Gastroesophageal sphincter (tissue), 4 donors: ENCODE data around the gene SMARCA4. TPM values are rescaled to one million over a fixed set of nuclear protein-coding genes. Genes with fewer than 3 reads are reported as not detected.

ENCODE experiments used
- ATAC-seq: fragments of 150-250 bp; one replicate; pipeline ENCODE4 v1.9.1; 2016; ENCODE audit warnings: mild to moderate bottlenecking, moderate library complexity
- H3K27ac ChIP-seq, 4 donors: fragments of 200-600 bp; sonication (generic) in 3 of 4; 1 replicate in 3 of 4; 2 replicates in 1 of 4; pipeline ENCODE4 v1.5.1; 2016 to 2019
- H3K27me3 ChIP-seq: fragments of 200-600 bp; sonication (generic); one replicate; pipeline ENCODE4 v1.5.1; 2019
- H3K36me3 ChIP-seq, 2 donors: fragments of 200-600 bp; sonication (generic); one replicate each; pipeline ENCODE4 v1.5.1; 2019; ENCODE audit warnings: control low read depth in 1 of 2
- H3K4me1 ChIP-seq, 3 donors: fragments of 200-600 bp; sonication (generic); 1 replicate in 2 of 3; 2 replicates in 1 of 3; pipeline ENCODE4 v1.5.1; 2016 to 2019; ENCODE audit warnings: control low read depth in 2 of 3
- H3K4me3 ChIP-seq, 2 donors: fragments of 200-600 bp; sonication (generic); one replicate each; pipeline ENCODE4 v1.5.1; 2019; ENCODE audit warnings: mild to moderate bottlenecking in 1 of 2, moderate library complexity in 1 of 2
- H3K9me3 ChIP-seq, 3 donors: fragments of 200-600 bp; sonication (generic); one replicate each; pipeline ENCODE4 v1.5.1; 2017 to 2019; ENCODE audit warnings: control low read depth in 2 of 3
- CTCF ChIP-seq, 4 experiments: fragments of 200-600 bp in 2 of 4; fragments of 450-650 bp in 2 of 4; sonication (generic) in 1 of 4; IDR thresholded peaks; one replicate each; pipeline ENCODE4 v1.5.1; 2017 to 2019; ENCODE audit warnings: antibody characterized with exemption in 4 of 4, mild to moderate bottlenecking in 2 of 4, moderate library complexity in 2 of 4
- EP300 ChIP-seq: sonication (generic); formaldehyde crosslinking; IDR thresholded peaks from one replicate; pipeline ENCODE4 v1.6.1; 2017; ENCODE audit warnings: antibody characterized with exemption, mild to moderate bottlenecking
- POLR2A ChIP-seq, 2 donors: fragments of 450-650 bp; IDR thresholded peaks; one replicate each; pipeline ENCODE4 v1.6.1; 2017; ENCODE audit warnings: antibody characterized with exemption in 2 of 2, mild to moderate bottlenecking in 2 of 2, moderate library complexity in 1 of 2
- POLR2AphosphoS5 ChIP-seq: sonication (generic); formaldehyde crosslinking; IDR thresholded peaks from one replicate; pipeline ENCODE4 v1.6.1; 2017; ENCODE audit warnings: antibody characterized with exemption
- WGBS, 2 donors: methylation state at CpG; one replicate each; pipeline ENCODE4 v1.1.5; 2018; ENCODE audit warnings: low coverage in 1 of 2; 5-methylcytosine and 5-hydroxymethylcytosine counted together
- total RNA-seq, 4 donors: library from RNA; depleted of rRNA; stranded (reverse); fragments of >200 nt; gene quantifications; one replicate each; pipeline ENCODE4 v1.1.0, GENCODE V29; 2016

Gene SMARCA4
- total RNA-seq, 4 donors from 2014 or later: 37.8 to 77.9 (median 51.1) TPM

DNA sequence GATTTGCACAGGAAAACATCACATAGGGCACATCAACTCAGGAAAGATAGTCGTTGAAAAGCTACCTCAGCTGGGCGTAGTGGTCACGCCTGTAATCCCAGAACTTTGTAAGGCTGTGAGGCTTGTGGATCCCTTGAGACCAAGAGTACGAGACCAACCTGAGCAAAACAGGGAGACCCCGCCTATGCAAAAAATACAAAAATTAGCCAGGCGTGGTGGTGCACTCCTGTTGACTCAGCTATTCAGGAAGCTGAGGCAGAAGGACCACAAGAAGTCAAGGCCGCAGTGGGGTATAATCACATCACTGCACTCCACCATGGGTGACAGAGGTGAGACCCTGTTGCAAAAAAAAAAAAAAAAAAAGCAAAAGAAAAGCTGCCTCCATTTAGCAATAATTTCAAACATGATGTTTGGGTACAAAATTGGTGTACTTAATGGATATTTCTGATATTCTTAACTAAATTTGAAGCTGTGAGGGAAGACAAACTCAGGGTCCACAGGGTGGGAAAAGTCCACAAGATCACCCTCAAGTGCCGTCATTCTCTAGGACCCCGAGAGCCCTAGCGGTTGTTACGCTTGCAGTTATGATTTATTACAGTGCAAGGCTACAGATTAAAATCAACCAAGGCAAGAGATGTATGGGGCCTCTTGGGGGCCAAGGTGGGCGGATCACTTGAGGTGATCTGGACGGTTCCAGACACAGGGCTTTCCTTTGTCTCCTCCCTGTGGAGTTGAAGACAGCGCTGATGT is 86.0 kb downstream of the SMARCA4 start:
- H3K36me3 ChIP-seq: peaks cover 0 to 72% of the 10 kb centered on the region in 2 donors
- no peak for ATAC-seq

DNA sequence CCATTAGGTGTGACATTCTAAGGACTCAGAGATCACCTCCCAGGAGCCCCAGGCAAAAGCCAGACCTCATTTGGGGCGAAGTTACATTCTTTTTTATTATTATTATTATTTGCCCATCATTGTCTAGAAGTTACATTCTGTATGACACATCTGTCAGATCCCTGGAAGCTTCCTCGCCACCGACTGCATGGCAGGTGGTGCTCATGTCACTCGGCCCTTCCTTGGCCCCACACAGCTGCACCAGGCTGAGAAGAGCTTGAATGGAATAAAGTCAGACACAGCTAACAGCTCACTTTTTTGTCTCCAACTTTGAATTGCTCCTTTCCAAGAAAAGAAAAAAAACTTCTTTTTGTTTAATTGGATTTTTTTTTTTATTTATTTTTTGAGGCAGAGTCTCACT is 87.0 kb downstream of the SMARCA4 start:
- TF ChIP-seq CTCF (IDR thresholded peaks at IDR 0.05) (no peak), POLR2AphosphoS5 (no peak), EP300 (no peak), POLR2A (IDR thresholded peaks at IDR 0.05) (no peak)
- Histone ChIP-seq H3K27me3 (no peaks in the 10 kb centered on the region), H3K9me3 (no peaks in the 10 kb centered on the region), H3K36me3 (peaks cover 0 to 70% of the 10 kb centered on the region in 2 donors), H3K27ac (no peak overlapping the region), H3K4me1 (no peaks in the 10 kb centered on the region), H3K4me3 (no peak overlapping the region)
- WGBS, 2 donors: 92 to 100% methylated on average over 3 to 4 of the region's 4 CpGs
- no peak for ATAC-seq

More for the DNA sequence above, 86.0 kb downstream of the SMARCA4 start:
- Histone ChIP-seq H3K4me3 (no peak overlapping the region), H3K9me3 (no peaks in the 10 kb centered on the region), H3K27me3 (no peaks in the 10 kb centered on the region), H3K27ac (no peak overlapping the region), H3K4me1 (no peaks in the 10 kb centered on the region)
- TF ChIP-seq POLR2AphosphoS5 (no peak), CTCF (IDR thresholded peaks at IDR 0.05) (no peak)
- WGBS, 2 donors: 92 to 95% methylated on average over 6 to 13 of the region's 14 CpGs

GRCh38 chr19:11050323-11051114 is 89.7 kb downstream of the SMARCA4 start:
- H3K4me1 ChIP-seq: no peaks in the 10 kb centered on the region
- TF ChIP-seq POLR2A (IDR thresholded peaks at IDR 0.05) (no peak), EP300 (no peak), POLR2AphosphoS5 (no peak), CTCF (IDR thresholded peaks at IDR 0.05) (no peak)
- no peak overlapping the region for H3K27ac ChIP-seq
- H3K36me3 ChIP-seq: peaks cover 0 to 67% of the 10 kb centered on the region in 2 donors
- no peaks in the 10 kb centered on the region for H3K9me3 ChIP-seq
- no peak for ATAC-seq
- H3K4me3 ChIP-seq: no peak overlapping the region
- 77% methylated on average over 2 of the region's 9 CpGs; no CpG with 5 or more reads in 1 of the 2 donors for WGBS, 2 donors
- no peaks in the 10 kb centered on the region for H3K27me3 ChIP-seq

GRCh38 chr19:11053817-11054195 is 93.0 kb downstream of the SMARCA4 start:
- ATAC-seq: no peak

GRCh38 chr19:11054200-11054599 is 93.4 kb downstream of the SMARCA4 start:
- Histone ChIP-seq H3K27me3 (no peaks in the 10 kb centered on the region), H3K4me1 (no peaks in the 10 kb centered on the region), H3K4me3 (no peak overlapping the region), H3K9me3 (no peaks in the 10 kb centered on the region), H3K27ac (no peak overlapping the region), H3K36me3 (peaks cover 0 to 74% of the 10 kb centered on the region in 2 donors)
- ATAC-seq: no peak
- TF ChIP-seq POLR2A (IDR thresholded peaks at IDR 0.05): no peak
- TF ChIP-seq EP300: no peak
- no peak for TF ChIP-seq CTCF (IDR thresholded peaks at IDR 0.05)
- no peak for TF ChIP-seq POLR2AphosphoS5
- no CpG with 5 or more reads among the region's 8 CpGs for WGBS, 2 donors

More at GRCh38 chr19:11053817-11054195, 93.0 kb downstream of the SMARCA4 start:
- Histone ChIP-seq H3K36me3 (peaks cover 0 to 76% of the 10 kb centered on the region in 2 donors), H3K27me3 (no peaks in the 10 kb centered on the region), H3K4me3 (no peak overlapping the region), H3K27ac (no peak overlapping the region), H3K4me1 (no peaks in the 10 kb centered on the region), H3K9me3 (no peaks in the 10 kb centered on the region)
- TF ChIP-seq POLR2A (IDR thresholded peaks at IDR 0.05): no peak
- no peak for TF ChIP-seq POLR2AphosphoS5
- 53 to 72% methylated on average over 2 to 3 of the region's 4 CpGs for WGBS, 2 donors
